ENCODE data around the gene SLC28A2.
"Not testable (repeated sequence)": the region's sequence is repeated elsewhere in the genome, so short reads cannot be mapped to it uniquely, and the experiment has no call there.

Gene SLC28A2

GRCh38 chr15:45262906-45263461 is 10.9 kb downstream of the SLC28A2 start:
- no peak for FAIRE-seq

DNA sequence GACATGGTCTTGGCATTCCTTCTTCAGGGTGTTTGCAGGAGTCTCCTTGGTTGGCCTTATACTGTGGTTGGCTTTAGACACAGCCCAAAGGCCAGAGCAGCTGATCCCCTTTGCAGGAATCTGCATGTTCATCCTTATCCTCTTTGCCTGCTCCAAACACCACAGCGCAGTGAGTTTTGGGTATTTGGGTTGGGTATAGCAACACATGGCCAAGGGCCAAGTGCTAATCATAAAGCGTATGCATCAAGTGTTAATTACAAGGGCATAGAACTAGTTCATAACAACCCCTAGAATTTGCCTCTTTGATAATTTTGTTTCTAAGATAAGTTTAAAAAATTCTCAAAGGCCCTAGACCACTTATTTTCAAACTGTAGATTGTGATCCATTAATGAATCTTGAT is 11.8 kb downstream of the SLC28A2 start:
- no peak for DNase-seq (ENCODE audit: low spot score)
- FAIRE-seq = no peak

More at GRCh38 chr15:45262906-45263461, 10.9 kb downstream of the SLC28A2 start:
- DNase-seq (ENCODE audit: low spot score) = no peak

GRCh38 chr15:45265506-45265905 is 13.5 kb downstream of the SLC28A2 start:
- FAIRE-seq (no peak), DNase-seq (ENCODE audit: low spot score) (no peak)

- FAIRE-seq (no peak), DNase-seq (ENCODE audit: low spot score) (no peak)
These were observed 16.1 kb downstream of the SLC28A2 start for GRCh38 chr15:45268135-45268534.

- peak; percentile 87 for FAIRE-seq
- DNase-seq (ENCODE audit: low spot score) = peak; percentile 64
These were observed 22.8 kb downstream of the SLC28A2 start for GRCh38 chr15:45274636-45275380.

- FAIRE-seq (peak; percentile 69), DNase-seq (ENCODE audit: low spot score) (peak; percentile 37)
These were observed 24.8 kb downstream of the SLC28A2 start for GRCh38 chr15:45276831-45277230.

DNA sequence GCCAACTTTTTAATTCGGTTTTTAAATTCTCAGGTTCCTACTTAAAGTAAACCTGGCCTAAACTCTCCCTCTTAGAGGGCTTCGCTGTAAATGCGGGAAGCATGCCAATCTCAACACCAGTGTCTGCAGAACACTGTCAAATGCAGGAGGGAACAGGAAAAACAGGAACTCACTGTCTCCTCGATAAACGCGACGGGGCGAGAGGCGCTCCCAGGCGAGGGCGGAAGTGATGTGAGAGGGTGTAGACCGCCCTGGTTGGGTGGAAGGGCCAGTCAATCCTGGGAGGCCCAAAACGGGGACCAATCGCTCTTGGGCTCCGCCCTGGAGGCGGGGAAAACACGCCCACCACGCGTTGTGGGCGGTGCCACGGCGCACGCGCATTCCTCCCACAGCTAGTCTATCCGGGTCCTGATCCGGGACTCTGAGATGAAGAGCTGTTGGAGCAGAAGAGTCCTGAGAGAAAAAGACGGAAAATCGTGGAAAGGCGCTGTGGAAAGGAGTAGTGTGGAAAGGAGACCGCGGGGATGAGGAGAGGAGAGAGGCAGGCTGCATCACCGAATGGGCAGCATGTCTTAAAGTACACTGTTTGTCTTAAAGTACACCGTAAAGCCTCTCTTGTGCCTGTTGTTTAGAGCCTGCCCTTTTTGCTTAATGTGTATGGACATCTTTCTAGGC is 27.1 kb downstream of the SLC28A2 start:
- DNase-seq (ENCODE audit: low spot score) = peak; percentile 91
- FAIRE-seq = peak; percentile 91

GRCh38 chr15:45285413-45285812 is 33.4 kb downstream of the SLC28A2 start:
- no peak for FAIRE-seq

DNA sequence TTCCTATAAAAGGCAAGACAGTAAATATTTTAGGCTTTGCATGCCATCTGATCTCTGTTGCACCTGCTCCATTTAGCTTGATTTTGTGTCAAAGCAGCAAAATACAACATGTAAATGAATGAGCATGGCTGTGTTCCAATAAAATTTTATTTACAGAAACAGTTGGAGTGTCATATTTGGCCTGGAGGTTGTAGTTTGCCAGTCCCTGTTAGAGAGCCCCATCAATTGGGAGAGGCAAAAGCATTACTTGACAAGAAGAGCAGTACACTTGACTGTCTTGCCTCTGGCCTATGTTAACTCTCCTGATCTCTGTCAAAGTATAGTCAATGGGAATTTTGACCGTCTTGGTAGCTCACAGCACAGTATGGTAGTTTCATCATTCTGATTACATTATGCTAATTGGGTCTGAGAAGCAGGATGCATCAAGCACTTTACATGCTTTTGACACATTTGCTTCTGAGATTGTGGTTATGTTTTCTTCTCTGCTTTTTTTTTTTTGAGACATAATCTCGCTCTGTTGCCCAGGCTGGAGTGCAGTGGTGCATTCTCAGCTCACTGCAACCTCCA is 35.4 kb downstream of the SLC28A2 start:
- DNase-seq (ENCODE audit: low spot score) (no peak), FAIRE-seq (no peak)

More at GRCh38 chr15:45285413-45285812, 33.4 kb downstream of the SLC28A2 start:
- no peak for DNase-seq (ENCODE audit: low spot score)

DNA sequence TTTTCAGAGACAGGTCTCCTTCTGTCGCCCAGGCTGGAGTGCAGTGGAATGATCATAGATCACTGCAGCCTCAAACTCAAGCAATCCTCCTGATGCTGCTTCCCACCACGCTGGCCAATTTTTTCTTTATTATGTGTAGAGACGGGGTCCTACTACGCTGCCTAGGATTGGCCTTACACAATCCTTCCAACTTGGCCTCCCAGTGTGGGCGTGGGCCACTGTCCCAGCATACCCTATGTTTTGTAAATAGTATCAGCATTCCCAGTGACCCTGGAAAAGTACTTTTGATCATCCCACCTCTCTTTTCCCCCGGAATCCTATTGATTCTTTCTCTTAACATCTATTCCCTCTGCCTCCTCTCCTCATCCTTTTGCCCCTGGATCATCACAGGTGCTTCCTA is 36.9 kb downstream of the SLC28A2 start:
- no peak for DNase-seq (ENCODE audit: low spot score)

DNA sequence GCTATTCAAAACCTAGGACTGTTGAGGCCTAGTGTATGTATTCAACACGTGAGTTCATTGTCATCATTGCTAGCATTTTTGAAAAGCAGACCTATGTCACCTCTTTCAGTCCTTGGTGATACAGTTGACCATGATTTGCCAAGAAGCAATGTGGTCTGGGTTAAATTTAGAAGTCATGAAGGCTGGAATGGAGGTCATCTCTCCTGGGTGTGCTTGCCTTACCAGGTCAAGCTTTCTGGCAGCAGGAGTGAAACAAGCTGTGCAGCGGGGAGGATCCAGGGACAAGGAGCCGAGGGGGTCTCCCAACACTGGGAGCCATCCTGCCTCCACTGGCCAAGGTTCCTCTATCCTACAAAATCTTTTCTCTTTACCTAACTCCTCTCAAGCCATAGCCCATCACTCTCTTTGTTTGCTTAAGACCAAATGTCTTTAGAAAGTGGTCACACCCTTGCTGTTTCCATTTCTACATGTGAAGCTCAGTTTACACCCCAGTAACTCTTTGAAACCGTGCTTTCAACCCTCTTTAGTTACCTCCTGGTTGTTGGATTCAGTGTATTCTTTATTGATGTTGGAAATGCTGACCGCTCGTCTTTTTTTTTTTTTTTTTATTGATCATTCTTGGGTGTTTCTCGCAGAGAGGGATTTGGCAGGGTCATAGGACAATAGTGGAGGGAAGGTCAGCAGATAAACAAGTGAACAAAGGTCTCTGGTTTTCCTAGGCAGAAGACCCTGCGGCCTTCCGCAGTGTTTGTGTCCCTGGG is 40.0 kb downstream of the SLC28A2 start:
- DNase-seq (ENCODE audit: low spot score) (no peak), FAIRE-seq (no peak)

More for the DNA sequence above, 36.9 kb downstream of the SLC28A2 start:
- no peak for FAIRE-seq

GRCh38 chr15:45293326-45293725 is 41.3 kb downstream of the SLC28A2 start:
- FAIRE-seq; DNase-seq (ENCODE audit: low spot score): not testable (repeated sequence)

DNA sequence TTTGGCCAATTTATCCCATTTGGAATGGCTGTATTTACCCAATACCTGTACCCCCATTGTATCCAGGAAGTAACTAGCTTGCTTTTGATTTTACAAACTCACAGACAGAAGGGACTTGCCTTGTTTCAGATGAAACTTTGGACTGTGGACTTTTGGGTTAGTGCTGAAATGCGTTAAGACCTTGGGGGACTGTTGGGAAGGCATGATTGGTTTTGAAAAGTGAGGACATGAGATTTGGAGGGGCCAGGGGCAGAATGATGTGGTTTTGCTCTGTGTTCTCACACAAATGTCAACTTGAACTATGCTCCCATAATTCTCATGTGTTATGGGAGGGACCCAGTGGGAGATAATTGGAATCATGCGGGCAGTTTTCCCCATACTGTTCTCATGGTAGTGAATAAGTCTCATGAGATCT is 46.9 kb downstream of the SLC28A2 start:
- not testable (repeated sequence) for DNase-seq (ENCODE audit: low spot score); FAIRE-seq

GRCh38 chr15:45304711-45305110 is 52.7 kb downstream of the SLC28A2 start:
- DNase-seq (ENCODE audit: low spot score) (no peak), FAIRE-seq (no peak)

DNA sequence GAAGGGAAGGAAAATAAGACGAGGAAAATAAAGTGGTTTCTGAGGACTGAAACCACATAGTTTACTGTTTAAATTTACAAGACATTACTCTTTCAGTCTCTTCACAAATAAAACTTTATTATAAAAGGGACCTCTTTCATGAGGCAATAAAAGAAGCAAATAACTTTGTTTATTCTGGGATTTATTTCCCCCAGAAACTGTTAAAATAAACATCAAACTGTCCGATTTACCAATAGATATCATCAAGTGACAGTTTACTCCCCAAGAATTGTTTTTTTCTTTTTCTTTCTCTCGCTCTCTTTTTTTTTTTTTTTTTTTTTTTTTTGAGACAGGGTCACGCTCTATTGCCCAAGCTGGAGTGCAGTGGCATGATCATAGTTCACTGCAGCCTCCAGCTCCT is 54.1 kb downstream of the SLC28A2 start:
- FAIRE-seq (no peak), DNase-seq (ENCODE audit: low spot score) (no peak)

DNA sequence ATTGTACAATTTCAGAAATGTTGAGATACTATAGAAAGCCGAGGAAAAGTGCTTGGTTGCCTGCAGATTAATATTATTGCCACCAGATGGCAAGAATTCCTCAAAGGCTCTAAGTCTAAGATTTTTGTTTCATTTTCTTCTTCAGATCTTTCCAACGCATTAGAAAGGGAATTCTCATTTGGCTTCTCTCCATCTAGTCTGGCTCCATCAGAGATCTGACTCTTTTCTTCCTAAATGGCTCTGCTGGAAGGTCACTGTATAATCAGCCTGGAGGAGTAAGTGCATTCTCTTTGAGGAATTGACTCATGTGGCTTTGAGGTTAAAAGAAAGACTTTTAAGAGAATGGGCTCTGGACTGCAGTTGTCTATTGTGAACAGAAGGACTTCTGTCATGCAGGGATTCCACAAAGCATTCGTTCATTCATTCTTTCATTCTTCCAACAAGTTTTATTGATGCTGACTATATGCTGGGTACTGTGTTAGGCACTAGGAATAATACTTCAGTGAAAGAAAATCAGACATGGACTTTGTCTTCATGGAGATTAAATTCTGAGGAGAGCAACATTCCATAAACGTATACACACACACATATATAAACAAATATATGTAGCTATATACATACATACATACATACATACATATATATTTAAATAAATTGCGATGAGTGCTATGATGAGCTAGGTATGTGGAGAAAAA is 55.3 kb downstream of the SLC28A2 start:
- FAIRE-seq (peak; percentile 45), DNase-seq (ENCODE audit: low spot score) (peak; percentile 41)

GRCh38 chr15:45314117-45314516 is 62.1 kb downstream of the SLC28A2 start:
- not testable (repeated sequence) for FAIRE-seq; DNase-seq (ENCODE audit: low spot score)

- DNase-seq (ENCODE audit: low spot score) = no peak
- FAIRE-seq = no peak
These were observed 62.9 kb downstream of the SLC28A2 start for GRCh38 chr15:45314960-45315359.

- FAIRE-seq (no peak), DNase-seq (ENCODE audit: low spot score) (no peak)
These were observed 67.6 kb downstream of the SLC28A2 start for GRCh38 chr15:45319472-45320214.
